ENCODE data around the gene TMEFF1. TPM values are rescaled to one million over a fixed set of nuclear protein-coding genes. Genes with fewer than 3 reads are reported as not detected.
A peak's percentile ranks its signal among the peaks of the same experiment; 100 is the strongest.

TMEFF1 gene
- total and polyA plus RNA-seq, 2 experiments from 2014 or later: 0.34 to 0.43 TPM

DNA sequence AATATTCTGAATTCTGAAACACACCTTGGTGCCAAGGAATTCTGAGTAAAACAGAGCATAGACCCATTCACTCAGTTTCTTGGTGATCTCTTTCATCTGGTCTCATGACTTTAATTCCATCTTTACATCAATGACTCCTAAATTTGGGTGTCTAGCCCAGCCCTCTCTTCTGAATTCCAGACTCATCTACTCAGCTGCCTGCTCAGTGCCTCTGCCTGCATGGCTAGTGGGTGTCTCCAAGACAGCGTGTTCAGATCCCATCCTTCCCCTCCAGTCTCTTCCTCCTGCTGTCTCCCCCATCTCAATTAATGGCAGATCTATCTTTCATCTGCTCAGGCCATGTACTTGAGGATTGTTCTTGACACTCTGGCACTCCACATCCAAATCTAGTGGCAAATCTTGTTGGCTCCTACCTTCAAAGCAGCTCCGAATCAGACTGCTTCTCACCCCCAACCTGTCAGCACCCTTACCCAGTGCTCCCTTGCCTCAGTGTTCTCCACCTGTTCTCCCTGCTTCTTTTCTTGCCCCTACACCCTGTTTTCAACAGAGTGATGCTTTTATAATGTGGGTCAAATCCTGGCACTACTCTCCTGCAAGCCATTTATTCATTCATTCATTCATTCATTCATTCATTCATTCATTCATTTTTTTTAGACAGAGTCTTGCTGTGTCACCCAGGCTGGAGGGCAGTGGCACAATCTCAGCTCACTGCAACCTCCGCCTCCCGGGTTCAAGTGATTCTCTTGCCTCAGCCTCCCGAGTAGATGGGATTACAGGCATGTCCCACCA is 110.3 kb downstream of the TMEFF1 start:
- DNase-seq: peak; percentile 51
- H3K4me1 ChIP-seq (ENCODE audit: insufficient read depth): peaks cover 46% of the 10 kb centered on the region
- H3F3A ChIP-seq (ENCODE audit: insufficient read depth): peaks cover 6% of the 10 kb centered on the region; the same call in 1 of the 2 replicates
- TF ChIP-seq EZH2 (IDR thresholded peaks at IDR 0.05; ENCODE audit: insufficient read depth, poor library complexity, severe bottlenecking) (no peak), EZH2phosphoT487 (IDR thresholded peaks at IDR 0.05; ENCODE audit: insufficient read depth, low read depth) (no peak)
- no peak overlapping the region for H3K9ac ChIP-seq
- no peaks in the 10 kb centered on the region for H3K9me2 ChIP-seq (ENCODE audit: insufficient read depth)
- H3K36me3 ChIP-seq (ENCODE audit: low read depth): no peaks in the 10 kb centered on the region
- no peaks in the 10 kb centered on the region for H3K79me2 ChIP-seq (ENCODE audit: insufficient read depth)
- no peak overlapping the region for H3K4me3 ChIP-seq
- H2AFZ ChIP-seq: no peak overlapping the region
- 74 to 79% methylated on average over 5 of the region's 5 CpGs for WGBS, 2 experiments (ENCODE audit: low coverage in 1 of 2, low lambda C conversion rate in 2 of 2, missing lambda C conversion rate in 2 of 2)
- in situ Hi-C loops (cut with MboI): loop anchor here (25.0 kb wide), 2 partner anchors 246 to 546 kb away; no protein-coding TSS in a partner anchor
- H3K27me3 ChIP-seq (replicated peaks; ENCODE audit: insufficient read depth): no peaks in the 10 kb centered on the region
- H3K4me2 ChIP-seq (ENCODE audit: unreplicated experiment): no peak overlapping the region
- H4K20me1 ChIP-seq (ENCODE audit: insufficient read depth): no peaks in the 10 kb centered on the region
- no peaks in the 10 kb centered on the region for H3K9me3 ChIP-seq (ENCODE audit: low read depth)
- no peak overlapping the region for H3K27ac ChIP-seq

DNA sequence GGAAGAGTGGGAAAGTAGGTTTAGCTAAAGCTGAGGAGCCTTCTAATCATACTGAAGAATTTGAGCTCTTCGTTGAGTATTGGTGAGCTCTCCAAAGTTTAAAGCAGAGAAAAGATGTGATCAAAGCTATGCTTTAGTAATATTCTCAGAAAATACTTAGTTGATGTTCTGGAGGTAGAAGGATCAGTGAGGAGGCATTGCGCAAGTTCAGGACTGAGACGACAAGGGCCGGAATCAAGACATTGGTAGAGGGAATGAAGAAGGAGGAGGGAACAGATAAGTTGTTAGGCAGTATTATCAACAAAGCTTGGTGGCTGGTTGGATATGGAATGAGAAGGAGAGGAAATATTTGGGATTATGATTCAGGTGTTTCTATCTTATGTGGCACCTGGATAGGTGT is 112.0 kb downstream of the TMEFF1 start:
- H3K9me2 ChIP-seq (ENCODE audit: insufficient read depth): no peaks in the 10 kb centered on the region
- no peaks in the 10 kb centered on the region for H3K36me3 ChIP-seq (ENCODE audit: low read depth)
- peaks cover 38% of the 10 kb centered on the region for H3K4me1 ChIP-seq (ENCODE audit: insufficient read depth)
- peaks cover 13% of the 10 kb centered on the region for H3F3A ChIP-seq (ENCODE audit: insufficient read depth)
- no peak overlapping the region for H2AFZ ChIP-seq
- no peaks in the 10 kb centered on the region for H3K27me3 ChIP-seq (replicated peaks; ENCODE audit: insufficient read depth)
- in situ Hi-C loops (cut with MboI): loop anchor here (25.0 kb wide), 2 partner anchors 248 to 548 kb away; no protein-coding TSS in a partner anchor
- WGBS, 2 experiments (ENCODE audit: low coverage in 1 of 2, low lambda C conversion rate in 2 of 2, missing lambda C conversion rate in 2 of 2): 97 to 100% methylated on average over 4 of the region's 4 CpGs
- H3K4me3 ChIP-seq: no peak overlapping the region
- no peaks in the 10 kb centered on the region for H3K79me2 ChIP-seq (ENCODE audit: insufficient read depth)
- no peak overlapping the region for H3K4me2 ChIP-seq (ENCODE audit: unreplicated experiment)
- H3K9ac ChIP-seq: no peak overlapping the region
- no peak for TF ChIP-seq EZH2phosphoT487 (IDR thresholded peaks at IDR 0.05; ENCODE audit: insufficient read depth, low read depth)
- TF ChIP-seq EZH2 (IDR thresholded peaks at IDR 0.05; ENCODE audit: insufficient read depth, poor library complexity, severe bottlenecking): no peak
- H3K9me3 ChIP-seq (ENCODE audit: low read depth): no peaks in the 10 kb centered on the region
- H3K27ac ChIP-seq: no peak overlapping the region
- no peaks in the 10 kb centered on the region for H4K20me1 ChIP-seq (ENCODE audit: insufficient read depth)
- DNase-seq: no peak

DNA sequence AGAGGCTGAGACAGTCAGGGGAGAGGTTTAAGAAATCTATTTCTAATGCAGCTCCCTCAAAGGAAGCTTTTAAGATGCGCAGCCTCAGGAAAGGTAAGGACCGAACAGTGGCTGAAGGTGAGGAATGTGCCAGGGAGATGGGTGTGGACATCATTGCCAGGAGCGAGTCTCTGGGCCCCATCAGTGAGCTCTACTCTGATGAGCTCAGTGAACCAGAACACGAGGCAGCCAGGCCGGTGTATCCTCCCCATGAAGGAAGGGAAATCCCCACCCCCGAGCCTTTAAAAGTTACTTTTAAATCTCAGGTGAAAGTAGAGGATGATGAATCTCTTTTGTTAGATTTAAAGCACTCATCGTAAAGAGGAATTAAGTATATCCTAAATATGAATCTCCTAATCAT is 113.1 kb downstream of the TMEFF1 start:
- Histone ChIP-seq H3K4me1 (ENCODE audit: insufficient read depth) (peaks cover 42% of the 10 kb centered on the region), H3F3A (ENCODE audit: insufficient read depth) (peaks cover 23% of the 10 kb centered on the region), H4K20me1 (ENCODE audit: insufficient read depth) (no peaks in the 10 kb centered on the region), H3K9me3 (ENCODE audit: low read depth) (no peaks in the 10 kb centered on the region), H3K36me3 (ENCODE audit: low read depth) (no peaks in the 10 kb centered on the region), H3K9ac (no peak overlapping the region), H3K4me2 (ENCODE audit: unreplicated experiment) (no peak overlapping the region), H3K4me3 (no peak overlapping the region), H3K79me2 (ENCODE audit: insufficient read depth) (no peaks in the 10 kb centered on the region), H3K27me3 (replicated peaks; ENCODE audit: insufficient read depth) (no peaks in the 10 kb centered on the region), H3K9me2 (ENCODE audit: insufficient read depth) (no peaks in the 10 kb centered on the region), H3K27ac (no peak overlapping the region), H2AFZ (no peak overlapping the region)
- TF ChIP-seq EZH2 (IDR thresholded peaks at IDR 0.05; ENCODE audit: insufficient read depth, poor library complexity, severe bottlenecking): no peak
- no peak for TF ChIP-seq EZH2phosphoT487 (IDR thresholded peaks at IDR 0.05; ENCODE audit: insufficient read depth, low read depth)
- DNase-seq: no peak
- WGBS, 2 experiments (ENCODE audit: low coverage in 1 of 2, low lambda C conversion rate in 2 of 2, missing lambda C conversion rate in 2 of 2): 96 to 98% methylated on average over 7 of the region's 7 CpGs
- in situ Hi-C loops (cut with MboI): loop anchor here (25.0 kb wide), 2 partner anchors 249 to 549 kb away; no protein-coding TSS in a partner anchor

DNA sequence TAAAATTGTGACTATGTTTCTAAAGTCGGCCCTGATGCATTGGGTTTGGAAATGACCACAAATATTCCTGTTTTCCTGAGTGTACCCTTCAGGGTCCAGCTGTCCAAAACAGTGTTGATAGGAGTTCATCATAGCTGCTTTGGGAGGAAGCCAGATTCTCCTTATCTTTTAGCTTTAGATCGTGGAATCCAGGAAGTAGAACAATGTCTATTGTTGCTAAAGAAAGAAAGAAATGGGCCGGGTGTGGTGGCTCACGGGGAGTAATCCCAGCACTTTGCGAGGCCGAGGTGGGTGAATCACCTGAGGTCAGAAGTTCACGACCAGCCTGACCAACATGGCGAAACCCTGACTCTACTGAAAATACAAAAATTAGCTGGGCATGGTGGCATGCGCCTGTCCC is 114.4 kb downstream of the TMEFF1 start:
- Histone ChIP-seq H3K4me1 (ENCODE audit: insufficient read depth) (peaks cover 33% of the 10 kb centered on the region), H3K27ac (no peak overlapping the region), H3K9me3 (ENCODE audit: low read depth) (no peaks in the 10 kb centered on the region), H3K9ac (no peak overlapping the region), H3K79me2 (ENCODE audit: insufficient read depth) (no peaks in the 10 kb centered on the region), H4K20me1 (ENCODE audit: insufficient read depth) (no peaks in the 10 kb centered on the region), H3K27me3 (replicated peaks; ENCODE audit: insufficient read depth) (no peaks in the 10 kb centered on the region), H3K36me3 (ENCODE audit: low read depth) (no peaks in the 10 kb centered on the region), H3K4me3 (no peak overlapping the region), H3K9me2 (ENCODE audit: insufficient read depth) (no peaks in the 10 kb centered on the region), H3F3A (ENCODE audit: insufficient read depth) (peaks cover 26% of the 10 kb centered on the region), H3K4me2 (ENCODE audit: unreplicated experiment) (no peak overlapping the region), H2AFZ (no peak overlapping the region)
- DNase-seq: no peak
- in situ Hi-C loops (cut with MboI): loop anchor here (25.0 kb wide), 2 partner anchors 250 to 550 kb away; no protein-coding TSS in a partner anchor
- TF ChIP-seq EZH2 (IDR thresholded peaks at IDR 0.05; ENCODE audit: insufficient read depth, poor library complexity, severe bottlenecking) (no peak), EZH2phosphoT487 (IDR thresholded peaks at IDR 0.05; ENCODE audit: insufficient read depth, low read depth) (no peak)
- WGBS, 2 experiments (ENCODE audit: low coverage in 1 of 2, low lambda C conversion rate in 2 of 2, missing lambda C conversion rate in 2 of 2): 78 to 80% methylated on average over 9 of the region's 9 CpGs

Measured in GM23248 (cell line).